ENCODE data around the gene HSPA8. TPM values are rescaled to one million over a fixed set of nuclear protein-coding genes. Genes with fewer than 3 reads are reported as not detected.
A peak's percentile ranks its signal among the peaks of the same experiment; 100 is the strongest.
"Not testable (repeated sequence)": the region's sequence is repeated elsewhere in the genome, so short reads cannot be mapped to it uniquely, and the experiment has no call there.

The HSPA8 gene
- total RNA-seq, result 565 TPM

DNA sequence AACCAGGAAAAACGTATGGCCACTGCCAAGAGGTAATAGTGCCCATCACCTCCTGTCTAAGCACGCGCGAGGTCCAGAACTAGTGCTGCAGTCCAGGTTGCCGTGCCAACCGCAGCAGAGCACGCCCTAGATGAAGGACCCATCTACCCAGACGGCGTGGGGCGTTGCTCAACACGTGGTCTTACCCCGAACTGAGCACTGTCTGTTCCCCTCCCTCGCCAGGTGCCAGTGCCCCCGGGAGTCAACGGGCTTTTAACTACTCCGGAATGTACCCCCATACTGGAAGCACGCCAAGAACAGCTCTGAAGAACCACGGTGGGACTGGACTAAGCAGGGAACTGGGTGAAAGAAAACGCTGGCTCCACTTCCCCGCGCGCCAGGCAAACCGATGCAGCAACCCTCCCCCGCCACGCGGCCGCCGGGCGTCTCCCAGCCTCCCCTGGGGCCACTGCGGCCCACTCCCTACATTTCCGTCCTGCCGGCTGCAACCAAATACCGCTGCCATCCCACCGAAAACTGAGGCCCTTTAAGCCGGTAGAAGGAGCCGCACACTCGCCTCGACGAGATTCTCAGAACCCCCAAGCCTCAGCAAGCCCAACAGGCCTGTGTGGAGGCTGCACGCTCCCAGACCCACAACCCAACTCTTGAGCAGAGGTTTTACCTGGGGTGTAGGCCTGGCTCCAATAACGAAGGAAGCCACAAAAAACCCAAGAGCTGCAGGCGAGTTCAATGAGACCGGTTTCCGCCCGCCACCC, at the start of gene HSPA8:
Gene HSPA8 (minus strand): TSS at position 734 of the 755 bp plus-strand sequence. CDS start 812 bp downstream, outside the sequence.
- DNase-seq (ENCODE audit: low spot score), result peak; percentile 82
- peak; percentile 16 for ATAC-seq
- intact Hi-C loops (cut with DNase I), result no loop called here

GRCh38 chr11:123111465-123111864, 49.5 kb upstream of the HSPA8 start:
- intact Hi-C loops (cut with DNase I), result loop anchor here (5.0 kb wide), 1 partner anchor 136 kb away; no protein-coding TSS in a partner anchor
- no peak for DNase-seq (ENCODE audit: low spot score)
- peak; percentile 74 for ATAC-seq

GRCh38 chr11:123110397-123110796, 48.5 kb upstream of the HSPA8 start:
- intact Hi-C loops (cut with DNase I), result loop anchor here (5.0 kb wide), 1 partner anchor 137 kb away; no protein-coding TSS in a partner anchor
- DNase-seq (ENCODE audit: low spot score) (no peak), ATAC-seq (no peak)

DNA sequence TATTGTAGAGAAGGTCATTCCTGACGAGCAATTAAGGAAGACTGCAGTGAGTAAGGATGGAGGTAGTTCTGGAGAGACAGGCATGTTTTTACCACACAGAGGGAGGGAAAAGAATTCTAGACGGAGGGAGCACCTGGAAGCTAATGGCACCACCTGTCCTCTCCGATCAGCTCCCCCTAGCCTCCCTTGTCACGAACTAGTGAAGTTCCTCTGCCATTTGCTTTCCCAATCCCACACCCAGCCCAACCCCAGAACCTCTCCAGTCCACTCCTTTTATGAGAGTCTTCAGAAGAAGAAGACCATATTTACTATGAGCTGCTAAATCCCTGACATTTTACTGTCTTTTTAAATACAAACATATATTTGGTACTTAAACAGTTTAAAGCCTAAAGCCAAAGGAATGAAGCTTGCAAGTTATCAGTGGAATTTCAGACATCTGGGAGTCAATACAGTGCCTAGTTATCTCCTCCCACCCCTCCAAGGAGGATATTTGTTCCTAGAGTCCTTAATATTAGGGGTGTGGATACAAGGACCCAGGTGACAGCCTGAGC, 46.1 kb upstream of the HSPA8 start:
- intact Hi-C loops (cut with DNase I), result no loop called here
- ATAC-seq (no peak), DNase-seq (ENCODE audit: low spot score) (no peak)

GRCh38 chr11:123104697-123105096, 42.8 kb upstream of the HSPA8 start:
- no peak for ATAC-seq
- intact Hi-C loops (cut with DNase I), result no loop called here
- DNase-seq (ENCODE audit: low spot score), result no peak

GRCh38 chr11:123103326-123103980, 41.5 kb upstream of the HSPA8 start:
- ATAC-seq (peak; percentile 71), DNase-seq (ENCODE audit: low spot score) (peak; percentile 63)
- intact Hi-C loops (cut with DNase I), result no loop called here

DNA sequence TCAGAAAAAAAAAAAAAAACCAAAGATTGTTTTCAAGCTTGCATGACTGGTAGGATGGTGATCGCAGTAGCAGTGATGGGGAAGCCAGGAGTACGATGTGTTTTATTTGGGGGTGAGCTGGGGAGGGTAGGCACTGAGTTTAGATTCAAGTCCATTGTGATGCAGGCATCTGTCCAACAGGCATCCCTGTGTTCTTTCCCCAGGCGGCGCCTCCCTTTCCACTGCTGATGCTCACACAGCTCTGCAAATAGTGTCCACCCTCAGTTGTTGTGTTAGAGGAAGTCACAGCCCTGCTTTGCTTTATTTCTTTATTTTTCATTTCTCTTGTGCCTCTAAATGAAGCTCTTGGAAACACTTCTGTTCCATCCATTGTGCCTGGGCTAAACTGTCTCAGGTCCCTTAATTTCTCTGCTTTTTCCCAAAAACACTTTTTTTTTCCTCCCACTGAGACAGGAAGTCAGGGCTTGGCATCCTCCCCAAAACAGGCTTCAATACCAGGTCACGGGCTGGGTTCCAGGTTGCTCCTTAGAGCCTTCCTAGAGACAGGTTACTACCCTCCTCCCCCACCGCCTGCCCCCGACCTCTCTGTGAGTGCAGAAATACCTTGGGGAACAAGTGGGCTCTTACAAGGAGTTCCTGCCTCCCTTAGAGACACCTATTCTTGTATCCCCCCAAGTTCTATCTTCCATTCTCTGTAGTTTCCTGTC, 38.6 kb upstream of the HSPA8 start:
- intact Hi-C loops (cut with DNase I), result no loop called here
- peak; percentile 65 for DNase-seq (ENCODE audit: low spot score)
- ATAC-seq, result peak; percentile 61

DNA sequence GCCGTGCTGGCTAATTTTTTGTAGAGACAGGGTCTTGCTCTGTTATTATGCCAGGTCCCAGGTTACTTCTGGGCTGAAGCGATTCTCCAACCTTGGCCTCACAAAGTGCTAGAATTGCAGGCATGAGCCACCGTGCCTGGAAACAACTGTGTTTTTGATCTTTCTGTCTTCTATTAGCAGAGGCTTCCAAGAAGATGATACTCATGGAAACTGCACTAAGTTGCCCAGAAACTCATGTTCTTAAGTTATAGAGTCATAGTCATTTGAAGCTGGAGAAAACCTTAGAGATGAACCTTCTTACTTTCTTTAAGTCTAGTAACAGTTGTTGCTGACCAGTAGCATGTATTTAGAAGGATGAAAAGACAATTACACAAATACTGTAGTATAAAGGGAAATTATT, 37.1 kb upstream of the HSPA8 start:
- ATAC-seq (no peak), DNase-seq (ENCODE audit: low spot score) (no peak)
- intact Hi-C loops (cut with DNase I), result no loop called here

DNA sequence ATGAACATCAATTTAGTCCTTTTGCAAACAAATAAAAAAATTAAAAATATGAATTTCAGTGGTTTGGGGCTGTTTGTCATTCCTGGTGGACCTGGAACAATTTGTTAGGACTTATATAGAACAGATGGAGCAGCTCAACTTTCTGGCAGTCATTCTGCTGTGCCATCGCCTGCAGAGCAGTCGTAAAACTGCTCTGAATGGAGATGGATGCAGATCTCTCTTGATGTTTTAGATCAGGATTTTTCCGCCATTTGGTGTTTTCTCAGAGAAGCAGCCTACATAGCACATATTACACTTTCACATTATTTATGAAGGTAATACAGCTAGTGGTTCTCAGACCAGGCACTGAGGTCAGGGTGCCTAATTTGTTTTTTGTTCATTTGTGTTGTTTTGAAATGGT, 31.8 kb upstream of the HSPA8 start:
- no peak for DNase-seq (ENCODE audit: low spot score)
- ATAC-seq, result no peak
- intact Hi-C loops (cut with DNase I), result no loop called here

DNA sequence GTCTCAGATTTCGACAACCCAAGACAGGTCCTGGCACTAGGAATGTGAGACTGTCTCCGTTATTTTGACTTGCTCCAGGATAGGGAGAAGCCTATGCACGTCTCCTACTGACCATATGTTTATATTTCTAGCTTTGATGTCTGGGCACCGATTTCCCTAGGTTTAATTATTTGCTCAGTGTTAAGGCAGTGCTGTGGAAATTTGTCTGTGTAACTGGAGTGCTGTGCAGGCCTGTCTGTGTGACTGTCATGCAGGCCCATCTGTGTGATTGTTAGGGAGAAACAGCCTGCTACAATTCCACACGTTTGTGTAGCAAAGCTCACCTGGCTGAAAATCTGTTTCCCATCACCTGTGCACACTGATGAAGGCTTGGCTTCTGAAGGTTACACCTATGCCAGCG, 29.6 kb upstream of the HSPA8 start:
- DNase-seq (ENCODE audit: low spot score), result no peak
- ATAC-seq, result no peak
- intact Hi-C loops (cut with DNase I), result no loop called here

GRCh38 chr11:123090168-123090567, 28.2 kb upstream of the HSPA8 start:
- DNase-seq (ENCODE audit: low spot score); intact Hi-C loops (cut with DNase I); ATAC-seq: not testable (repeated sequence)

- intact Hi-C loops (cut with DNase I); ATAC-seq; DNase-seq (ENCODE audit: low spot score): not testable (repeated sequence)
Observed at GRCh38 chr11:123088896-123089295, 27.0 kb upstream of the HSPA8 start.

GRCh38 chr11:123087657-123088056, 25.7 kb upstream of the HSPA8 start:
- DNase-seq (ENCODE audit: low spot score); ATAC-seq; intact Hi-C loops (cut with DNase I): not testable (repeated sequence)

DNA sequence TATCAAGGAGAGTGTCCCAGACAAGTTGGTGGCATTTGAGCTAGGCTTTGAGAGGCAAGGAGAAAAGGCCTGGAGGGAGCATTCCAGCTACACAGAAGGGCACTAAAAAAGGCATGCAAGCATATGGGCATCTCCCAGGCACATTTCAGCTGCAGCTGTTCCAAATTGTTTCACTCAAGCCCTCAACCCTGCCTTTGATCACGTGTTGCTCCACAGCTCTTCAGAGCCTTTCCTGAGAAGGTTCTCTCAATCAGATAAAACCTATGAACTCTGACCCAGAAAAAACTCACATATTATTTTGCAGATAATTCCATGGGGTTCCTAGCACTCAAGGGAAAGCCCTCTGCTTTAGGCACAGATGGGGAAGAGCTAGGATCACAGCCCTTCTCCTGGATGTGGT, 24.4 kb upstream of the HSPA8 start:
- DNase-seq (ENCODE audit: low spot score) (no peak), ATAC-seq (no peak)

GRCh38 chr11:123085497-123085896, 23.6 kb upstream of the HSPA8 start:
- DNase-seq (ENCODE audit: low spot score) (no peak), ATAC-seq (no peak)
- intact Hi-C loops (cut with DNase I), result no loop called here

More for the DNA sequence above, 24.4 kb upstream of the HSPA8 start:
- intact Hi-C loops (cut with DNase I), result no loop called here

DNA sequence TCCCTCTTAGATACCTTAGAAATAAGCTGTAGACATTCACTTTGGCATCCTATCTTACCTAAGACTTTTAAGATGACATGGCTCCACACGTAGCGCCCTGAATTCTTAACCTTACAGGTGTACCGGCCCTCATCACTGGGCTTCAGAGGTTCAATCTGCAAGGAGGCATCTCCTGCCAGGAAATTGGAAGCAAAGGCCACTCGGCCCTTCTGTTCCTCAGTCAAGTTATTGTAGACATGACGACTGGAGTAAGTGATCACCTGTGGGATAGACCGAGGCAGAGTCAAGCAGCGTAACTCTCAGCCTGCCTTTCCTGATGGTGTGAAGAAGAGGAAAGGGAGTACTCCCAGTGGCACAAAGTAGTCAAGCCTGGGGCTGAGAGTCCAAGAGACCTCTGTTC, 22.5 kb upstream of the HSPA8 start:
- ATAC-seq (no peak), DNase-seq (ENCODE audit: low spot score) (no peak)
- intact Hi-C loops (cut with DNase I), result no loop called here

- intact Hi-C loops (cut with DNase I), result no loop called here
- ATAC-seq (peak; percentile 88), DNase-seq (ENCODE audit: low spot score) (peak; percentile 88)
Observed at GRCh38 chr11:123083623-123084029, 21.7 kb upstream of the HSPA8 start.

- ATAC-seq (no peak), DNase-seq (ENCODE audit: low spot score) (no peak)
- intact Hi-C loops (cut with DNase I), result no loop called here
Observed at GRCh38 chr11:123082977-123083376, 21.0 kb upstream of the HSPA8 start.

DNA sequence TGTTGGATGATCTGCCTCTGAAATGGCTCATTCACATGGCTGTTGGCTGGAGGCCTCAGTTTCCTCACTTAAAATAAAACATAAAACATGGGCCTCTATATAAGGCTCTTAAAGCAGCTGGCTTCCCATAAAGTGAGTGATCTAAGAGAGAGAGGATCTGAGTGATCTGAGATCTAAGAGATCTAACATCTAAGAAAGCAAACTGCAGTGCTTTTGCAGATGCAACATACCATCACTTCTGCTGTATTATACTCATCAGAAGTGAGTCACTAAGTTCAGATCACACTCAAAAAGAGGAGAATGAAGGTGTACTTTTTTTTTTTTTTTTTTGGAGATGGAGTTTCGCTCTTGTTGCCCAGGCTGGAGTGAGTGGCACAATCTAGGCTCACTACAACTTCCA, 18.1 kb upstream of the HSPA8 start:
- no peak for ATAC-seq
- intact Hi-C loops (cut with DNase I), result no loop called here
- no peak for DNase-seq (ENCODE audit: low spot score)

Measured in sciatic nerve (tissue), 2 donors.